Panc1 (cell line): ENCODE measurements around the gene JAZF1. TPM values are rescaled to one million over a fixed set of nuclear protein-coding genes. Genes with fewer than 3 reads are reported as not detected.

Experiments used
- ATAC-seq: fragments of 200-7000 bp; cut with Tn5 transposase; 2 replicates; pipeline ENCODE4 v1.9.1; 2020; ENCODE audit warnings: mild to moderate bottlenecking, moderate library complexity
- BruUV-seq: library from RNA; stranded (reverse); fragments of 400-500 nt; replicated peaks from 2 replicates; lab custom pipeline; 2021; lab: Mats Ljungman, UMichigan
- CTCF ChIA-PET: fragments of 300-600 bp; sonication (Branson Sonifier 250); formaldehyde crosslinking; loops from one replicate; lab custom pipeline; 2022; ENCODE audit warnings: antibody characterized with exemption; lab: Charles Lee
- POLR2A ChIA-PET: fragments of 300-600 bp; sonication (Branson Sonifier 250); formaldehyde crosslinking; loops from one replicate; lab custom pipeline; 2022; ENCODE audit warnings: antibody characterized with exemption; lab: Charles Lee
- DNase-seq: peaks from one replicate; pipeline ENCODE4 v3.0.0-alpha.2; 2010; ENCODE audit warnings: low read depth, low spot score
- H3K27ac ChIP-seq: 2 replicates; pipeline ENCODE4 v1.5.1; 2011; ENCODE audit warnings: mild to moderate bottlenecking, low read length, inconsistent platforms
- H3K27me3 ChIP-seq: fragments of 200-500 bp; sonication (Bioruptor generic); 2 replicates; pipeline ENCODE4 v1.6.0; 2014; ENCODE audit warnings: low read length, inconsistent platforms; ENCODE audit not compliant: control insufficient read depth, insufficient read depth
- H3K36me3 ChIP-seq: fragments of 200-500 bp; sonication (Bioruptor generic); 2 replicates; pipeline ENCODE4 v1.5.1; 2014; ENCODE audit warnings: inconsistent platforms, mild to moderate bottlenecking, low read length, moderate library complexity; ENCODE audit not compliant: control insufficient read depth, insufficient read depth
- H3K4me1 ChIP-seq: 2 replicates; pipeline ENCODE4 v1.5.1; 2011; ENCODE audit warnings: inconsistent platforms, mild to moderate bottlenecking, low read length, moderate library complexity; ENCODE audit not compliant: control insufficient read depth, insufficient read depth
- H3K4me3 ChIP-seq, 2 experiments: 2 replicates each; pipeline ENCODE4 v1.5.1; 2011 to 2012; ENCODE audit warnings: low read depth in 2 of 2, low read length in 2 of 2, mild to moderate bottlenecking in 2 of 2, inconsistent platforms in 1 of 2, moderate library complexity in 1 of 2
- H3K9me3 ChIP-seq: fragments of 200-500 bp; sonication (Bioruptor generic); 2 replicates; pipeline ENCODE4 v1.5.1; 2014; ENCODE audit warnings: low read depth, mild to moderate bottlenecking, inconsistent platforms, low read length, moderate library complexity; ENCODE audit not compliant: control insufficient read depth, insufficient read depth
- CTCF ChIP-seq: fragments of 450-650 bp; IDR thresholded peaks from 2 replicates; pipeline ENCODE4 v1.5.1; 2017; ENCODE audit warnings: mild to moderate bottlenecking
- POLR2AphosphoS5 ChIP-seq: IDR thresholded peaks from 2 replicates; pipeline ENCODE4 v1.6.1; 2012; ENCODE audit warnings: mild to moderate bottlenecking, low read depth, low read length, moderate library complexity
- REST ChIP-seq, 2 experiments: IDR thresholded peaks; 2 replicates each; pipeline ENCODE4 v1.6.1; 2011 to 2012; ENCODE audit warnings: low read depth in 2 of 2, control low read depth in 1 of 2, low read length in 1 of 2, mild to moderate bottlenecking in 1 of 2, moderate library complexity in 1 of 2; ENCODE audit not compliant: insufficient read depth in 1 of 2
- SIN3A ChIP-seq: IDR thresholded peaks from 2 replicates; pipeline ENCODE4 v1.6.1; 2012; ENCODE audit warnings: low read depth, mild to moderate bottlenecking, low read length, moderate library complexity, borderline replicate concordance; ENCODE audit not compliant: insufficient read depth
- TCF7L2 ChIP-seq: IDR thresholded peaks from 2 replicates; pipeline ENCODE4 v1.6.1; 2011; ENCODE audit warnings: mild to moderate bottlenecking, low read depth, low read length, inconsistent platforms
- in situ Hi-C: cut with HindIII; loops from 2 replicates; pipeline ENCODE4 v1.10.0; 2016; ENCODE audit warnings: low sequenced_read_pairs, low pct_unique_long_range_greater_than_20kb
- intact Hi-C: fragments of 100-400 bp; cut with micrococcal nuclease; formaldehyde crosslinking; loops from one replicate; pipeline ENCODE4 v1.10.0; 2022; ENCODE audit not compliant: unreplicated experiment
- total RNA-seq: library from RNA; stranded (reverse); gene quantifications from one replicate; pipeline ENCODE4 v1.2.1, GENCODE V29; 2021; ENCODE audit not compliant: unreplicated experiment

Gene JAZF1
- total RNA-seq, 1 experiment from 2014 or later = 8.8 TPM

- H3K27ac ChIP-seq = no peak overlapping the region
- H3K9me3 ChIP-seq = no peaks in the 10 kb centered on the region
- no peaks in the 10 kb centered on the region for H3K27me3 ChIP-seq
- no peaks in the 10 kb centered on the region for H3K4me1 ChIP-seq
- no TSS peak for BruUV-seq
- CTCF ChIA-PET = no interaction called here
- no peak overlapping the region for H3K4me3 ChIP-seq
- POLR2A ChIA-PET = no interaction called here
- DNase-seq = no peak
- no peak for ATAC-seq
- in situ Hi-C loops = no loop called here
- intact Hi-C loops = no loop called here
- H3K36me3 ChIP-seq = no peaks in the 10 kb centered on the region
- TF ChIP-seq REST (IDR thresholded peaks at IDR 0.05; ENCODE audit: insufficient read depth in 1 of 2, low read depth in 2 of 2, low read length in 1 of 2) = no peak
- no peak for TF ChIP-seq SIN3A
- TF ChIP-seq POLR2AphosphoS5 = no peak
- no peak for TF ChIP-seq CTCF
- no peak for TF ChIP-seq TCF7L2
These were observed 23.4 kb downstream of the JAZF1 start for GRCh38 chr7:28157076-28157745.

- no peak overlapping the region for H3K27ac ChIP-seq
- ChIA-PET CTCF (no interaction called here), POLR2A (no interaction called here)
- no peaks in the 10 kb centered on the region for H3K27me3 ChIP-seq
- intact Hi-C loops (no loop called here), in situ Hi-C loops (no loop called here)
- BruUV-seq = no TSS peak
- no peaks in the 10 kb centered on the region for H3K9me3 ChIP-seq
- DNase-seq = no peak
- H3K36me3 ChIP-seq = no peaks in the 10 kb centered on the region
- H3K4me1 ChIP-seq = no peaks in the 10 kb centered on the region
- TF ChIP-seq POLR2AphosphoS5 (no peak), TCF7L2 (no peak), CTCF (no peak), SIN3A (no peak), REST (IDR thresholded peaks at IDR 0.05; ENCODE audit: insufficient read depth in 1 of 2, low read depth in 2 of 2, low read length in 1 of 2) (no peak)
- no peak for ATAC-seq
- H3K4me3 ChIP-seq = no peak overlapping the region
These were observed 24.2 kb downstream of the JAZF1 start for GRCh38 chr7:28156401-28156800.
